HepG2 (cell line): ENCODE measurements around the gene MYH9. TPM values are rescaled to one million over a fixed set of nuclear protein-coding genes. Genes with fewer than 3 reads are reported as not detected.

Experiments
- CC2D1A ChIP-seq: sonication (generic); formaldehyde crosslinking; IDR thresholded peaks from 2 replicates; pipeline ENCODE4 v1.8.1; 2023; ENCODE audit warnings: mild to moderate bottlenecking, missing genetic modification reagents
- CEBPZ ChIP-seq: IDR thresholded peaks from 2 replicates; pipeline ENCODE4 v1.6.1; 2012; ENCODE audit warnings: low read length, improper control_type of control experiment
- CSRNP2 ChIP-seq: sonication (generic); formaldehyde crosslinking; conservative IDR thresholded peaks from 2 replicates; pipeline ENCODE4 v1.8.0; 2022; ENCODE audit warnings: low read depth, missing genetic modification reagents
- GABPA ChIP-seq, 2 experiments: IDR thresholded peaks; 2 replicates each; pipeline ENCODE4 v1.6.1; 2011 to 2016; ENCODE audit warnings: low read depth in 2 of 2, low read length in 1 of 2, missing biosample characterization in 1 of 2, missing genetic modification characterization in 1 of 2
- GMEB1 ChIP-seq: sonication (generic); formaldehyde crosslinking; IDR thresholded peaks from 2 replicates; pipeline ENCODE4 v1.5.1; 2020; ENCODE audit warnings: missing genetic modification reagents, mild to moderate bottlenecking, borderline replicate concordance
- HNRNPH1 ChIP-seq: fragments of 200-400 bp; formaldehyde crosslinking; optimal IDR thresholded peaks from 2 replicates; pipeline ENCODE3; 2017; ENCODE audit warnings: mild to moderate bottlenecking, low read depth, low read length
- MAFK ChIP-seq, 2 experiments: IDR thresholded peaks in 1 of 2; conservative IDR thresholded peaks in 1 of 2; 2 replicates each; pipeline ENCODE4 v1.6.1; 2011; ENCODE audit warnings: improper control_type of control experiment in 2 of 2, low read length in 2 of 2
- TBL1XR1 ChIP-seq: fragments of 150-350 bp; IDR thresholded peaks from 2 replicates; pipeline ENCODE4 v1.6.1; 2014; ENCODE audit warnings: borderline replicate concordance, low read length; ENCODE audit not compliant: partially characterized antibody
- ZBTB10 ChIP-seq: sonication (generic); formaldehyde crosslinking; IDR thresholded peaks from 2 replicates; pipeline ENCODE4 v1.4.0; 2020; ENCODE audit warnings: missing genetic modification reagents, borderline replicate concordance
- ZNF281 ChIP-seq: sonication (generic); formaldehyde crosslinking; IDR thresholded peaks from 2 replicates; pipeline ENCODE4 v1.4.0; 2020; ENCODE audit warnings: missing genetic modification reagents, borderline replicate concordance
- ZNF558 ChIP-seq: sonication (generic); formaldehyde crosslinking; IDR thresholded peaks from 2 replicates; pipeline ENCODE4 v1.9.0; 2022; ENCODE audit warnings: mild to moderate bottlenecking, missing genetic modification reagents, borderline replicate concordance
- polyA plus RNA-seq, 8 experiments: library from polyadenylated mRNA; depleted of rRNA in 3 of 8; stranded (reverse) in 7 of 8; unstranded in 1 of 8; fragments of >200 nt; fragmentation: Illumina TruSeq in 4 of 8; extraction: Trizol in 4 of 8; gene quantifications; 2 replicates each; pipeline versions ENCODE4 v1.2.1 to v1.2.3, GENCODE V29; 2011 to 2016; ENCODE audit warnings: low read depth in 4 of 8, missing spikeins in 1 of 8, mixed read lengths in 1 of 8; ENCODE audit not compliant: insufficient read depth in 1 of 8
- total RNA-seq, 5 experiments: library from RNA; depleted of rRNA; stranded (reverse); fragments of >200 nt; fragmentation: Illumina TruSeq; extraction: Trizol; gene quantifications; 2 replicates each; pipeline ENCODE4 v1.2.3, GENCODE V29; 2016; ENCODE audit warnings: low read depth in 1 of 5

The MYH9 gene
- total and polyA plus RNA-seq, 2 of the 13 experiments (the other 11 are each of a cell fraction or from before 2014, with no cell fraction given), result 50.7 to 98.5 TPM

GRCh38 chr22:36365020-36365411 lies 22.8 kb downstream of the MYH9 start (continued):
- no peak for TF ChIP-seq CSRNP2 (CRISPR knock-in tag)
- no peak for TF ChIP-seq ZNF558 (CRISPR knock-in tag)
- no peak for TF ChIP-seq MAFK (conservative IDR thresholded peaks at IDR 0.05 in 1 of 2, IDR thresholded peaks at IDR 0.05 in 1 of 2; ENCODE audit: low read length in 2 of 2)
- TF ChIP-seq CC2D1A (CRISPR knock-in tag), result no peak
- TF ChIP-seq ZBTB10, result no peak
- TF ChIP-seq HNRNPH1, result no peak
- TF ChIP-seq CEBPZ, result no peak
- no peak for TF ChIP-seq GABPA (IDR thresholded peaks at IDR 0.05; ENCODE audit: low read depth, low read length)
- peak; percentile 65; the same call in 1 of the 2 replicates for TF ChIP-seq GABPA (CRISPR knock-in tag; IDR thresholded peaks at IDR 0.05; ENCODE audit: low read depth)
- no peak for TF ChIP-seq TBL1XR1
- no peak for TF ChIP-seq GMEB1
- TF ChIP-seq ZNF281 (CRISPR knock-in tag), result 0 out of 2 replicates have a peak, but pooled peaks have one; percentile 34
